D721Med (cell line): ENCODE data around the gene LY6G5C.
"Not testable (repeated sequence)": the region's sequence is repeated elsewhere in the genome, so short reads cannot be mapped to it uniquely, and the experiment has no call there.

Source experiments
- DNase-seq: peaks from one replicate; pipeline ENCODE4 v3.0.0; 2011; ENCODE audit warnings: low spot score; ENCODE audit not compliant: insufficient read length
- FAIRE-seq: peaks from 2 replicates; lab custom pipeline; 2011; peaks lifted over from hg19 to GRCh38; lab: Jason Lieb, UNC
- TF ChIP-seq, protein P1 (sequence below): IDR thresholded peaks from 2 replicates; pipeline ENCODE4 v1.5.1; 2012; ENCODE audit warnings: mild to moderate bottlenecking, control low read depth; ENCODE audit not compliant: insufficient read depth; ENCODE audit errors: missing control alignments

Gene LY6G5C

DNA sequence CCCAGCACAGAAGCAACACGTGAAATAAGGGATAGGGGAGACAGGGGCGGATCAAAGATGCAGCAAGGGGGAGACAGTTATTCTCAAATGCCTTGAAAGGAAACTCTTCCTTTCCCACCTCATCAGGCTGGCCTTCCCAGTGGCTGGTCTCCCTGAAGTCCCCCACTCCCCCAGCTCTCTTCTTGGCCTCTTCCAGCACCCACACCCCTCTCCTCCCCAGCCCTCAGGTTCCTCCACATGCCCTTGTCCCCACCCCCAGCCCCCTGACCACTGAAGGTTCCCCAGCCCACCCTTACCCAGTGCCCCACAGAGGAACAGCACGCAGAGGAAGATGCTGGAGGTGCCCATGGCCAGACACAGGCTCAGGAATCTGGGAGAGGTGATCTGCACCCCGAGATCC, 32.6 kb upstream of the LY6G5C start:
- FAIRE-seq = no peak
- no peak for DNase-seq
- TF ChIP-seq, protein P1, sequence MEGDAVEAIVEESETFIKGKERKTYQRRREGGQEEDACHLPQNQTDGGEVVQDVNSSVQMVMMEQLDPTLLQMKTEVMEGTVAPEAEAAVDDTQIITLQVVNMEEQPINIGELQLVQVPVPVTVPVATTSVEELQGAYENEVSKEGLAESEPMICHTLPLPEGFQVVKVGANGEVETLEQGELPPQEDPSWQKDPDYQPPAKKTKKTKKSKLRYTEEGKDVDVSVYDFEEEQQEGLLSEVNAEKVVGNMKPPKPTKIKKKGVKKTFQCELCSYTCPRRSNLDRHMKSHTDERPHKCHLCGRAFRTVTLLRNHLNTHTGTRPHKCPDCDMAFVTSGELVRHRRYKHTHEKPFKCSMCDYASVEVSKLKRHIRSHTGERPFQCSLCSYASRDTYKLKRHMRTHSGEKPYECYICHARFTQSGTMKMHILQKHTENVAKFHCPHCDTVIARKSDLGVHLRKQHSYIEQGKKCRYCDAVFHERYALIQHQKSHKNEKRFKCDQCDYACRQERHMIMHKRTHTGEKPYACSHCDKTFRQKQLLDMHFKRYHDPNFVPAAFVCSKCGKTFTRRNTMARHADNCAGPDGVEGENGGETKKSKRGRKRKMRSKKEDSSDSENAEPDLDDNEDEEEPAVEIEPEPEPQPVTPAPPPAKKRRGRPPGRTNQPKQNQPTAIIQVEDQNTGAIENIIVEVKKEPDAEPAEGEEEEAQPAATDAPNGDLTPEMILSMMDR = no peak

DNA sequence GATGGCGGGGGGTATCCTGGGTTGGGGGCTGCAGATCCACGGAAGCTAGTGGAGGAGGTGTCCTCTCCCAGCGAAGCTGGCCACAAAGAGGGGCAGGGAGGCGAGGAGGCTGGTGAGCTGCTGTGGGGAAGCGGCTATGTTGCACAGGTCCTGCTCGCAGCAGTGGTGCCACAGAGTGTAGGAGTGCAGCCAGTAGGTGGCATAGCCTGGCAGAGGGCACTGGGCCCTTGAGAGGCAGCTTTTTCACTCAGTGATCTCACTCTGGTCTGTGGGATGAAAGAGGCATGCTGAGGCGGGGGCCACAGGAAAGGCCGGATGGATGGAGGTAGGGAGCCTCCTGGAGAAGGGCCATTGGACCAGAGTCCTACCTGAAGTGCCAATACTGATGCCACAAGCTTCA, 31.4 kb upstream of the LY6G5C start:
- TF ChIP-seq, protein P1 = no peak
- no peak for FAIRE-seq
- DNase-seq = no peak

- DNase-seq = no peak
- TF ChIP-seq, protein P1 = no peak
- no peak for FAIRE-seq
Measured at GRCh38 chr6:31711233-31711632, 30.4 kb upstream of the LY6G5C start.

GRCh38 chr6:31710523-31711219, 29.8 kb upstream of the LY6G5C start:
- FAIRE-seq (no peak), DNase-seq (no peak)
- TF ChIP-seq, protein P1 = no peak

DNA sequence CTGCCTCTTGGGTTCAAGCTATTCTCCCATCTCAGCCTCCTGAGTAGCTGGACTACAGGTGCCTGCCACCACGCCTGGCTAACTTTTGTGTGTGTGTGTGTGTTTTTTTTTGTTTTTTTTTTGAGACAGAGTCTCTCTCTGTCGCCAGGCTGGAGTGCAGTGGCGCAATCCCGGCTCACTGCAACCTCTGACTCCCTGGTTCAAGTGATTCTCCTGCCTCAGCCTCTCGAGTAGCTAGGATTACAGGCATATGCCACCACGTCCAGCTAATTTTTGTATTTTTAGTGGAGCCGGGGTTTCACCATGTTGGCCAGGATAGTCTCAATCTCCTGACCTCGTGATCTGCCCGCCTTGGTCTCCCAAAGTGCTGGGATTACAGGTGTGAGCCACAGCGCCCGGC, 28.3 kb upstream of the LY6G5C start:
- DNase-seq, FAIRE-seq: not testable (repeated sequence)

DNA sequence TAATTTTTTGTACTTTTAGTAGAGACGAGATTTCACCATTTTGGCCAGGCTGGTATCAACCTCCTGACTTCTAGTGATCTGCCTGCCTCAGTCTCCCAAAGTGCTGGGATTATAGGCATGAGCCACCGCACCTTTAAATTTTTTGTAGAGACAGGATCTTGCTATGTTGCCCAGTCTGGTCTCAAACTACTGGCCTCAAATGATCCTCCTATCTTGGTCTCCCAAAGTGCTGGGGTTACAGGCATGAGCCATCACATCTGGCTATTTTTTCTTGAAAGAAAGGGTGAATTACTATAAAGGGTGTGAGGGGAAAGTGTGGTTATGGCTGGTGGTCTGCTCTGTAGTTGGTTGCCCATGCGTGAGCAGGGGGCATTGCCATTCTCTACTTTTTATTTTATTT, 27.4 kb upstream of the LY6G5C start:
- TF ChIP-seq, protein P1 = no peak
- FAIRE-seq (no peak), DNase-seq (no peak)

DNA sequence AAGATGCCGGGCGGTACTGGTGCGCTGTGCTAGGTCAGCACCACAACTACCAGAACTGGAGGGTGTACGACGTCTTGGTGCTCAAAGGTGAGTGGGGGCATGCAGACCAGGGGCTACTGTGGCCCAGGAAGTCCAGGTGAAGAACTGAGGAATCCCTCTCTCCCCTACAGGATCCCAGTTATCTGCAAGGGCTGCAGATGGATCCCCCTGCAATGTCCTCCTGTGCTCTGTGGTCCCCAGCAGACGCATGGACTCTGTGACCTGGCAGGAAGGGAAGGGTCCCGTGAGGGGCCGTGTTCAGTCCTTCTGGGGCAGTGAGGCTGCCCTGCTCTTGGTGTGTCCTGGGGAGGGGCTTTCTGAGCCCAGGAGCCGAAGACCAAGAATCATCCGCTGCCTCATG, 26.8 kb upstream of the LY6G5C start:
- no peak for DNase-seq

More for the DNA sequence above, 26.8 kb upstream of the LY6G5C start:
- no peak for FAIRE-seq
- TF ChIP-seq, protein P1 = no peak
